Mesenteric fat pad (tissue), 1 donor: ENCODE measurements around the gene RPUSD1. TPM values are rescaled to one million over a fixed set of nuclear protein-coding genes. Genes with fewer than 3 reads are reported as not detected.
"Not testable (repeated sequence)": the region's sequence is repeated elsewhere in the genome, so short reads cannot be mapped to it uniquely, and the experiment has no call there.

ENCODE experiments used
- DNase-seq: peaks from one replicate; pipeline ENCODE4 v3.0.0-alpha.2; 2020; ENCODE audit warnings: low spot score
- total RNA-seq: library from RNA; stranded (reverse); fragmentation: NEBNext Ultra II Directional; extraction: Animal tissue kit (Norgen Biotek cat#: 25700); gene quantifications from one replicate; pipeline ENCODE4 v1.2.1, GENCODE V29; 2021
- donor health status: DM: yes; HTN: yes; CAD: no.

The RPUSD1 gene
- total RNA-seq, 1 donor from 2014 or later = 16.8 TPM

DNA sequence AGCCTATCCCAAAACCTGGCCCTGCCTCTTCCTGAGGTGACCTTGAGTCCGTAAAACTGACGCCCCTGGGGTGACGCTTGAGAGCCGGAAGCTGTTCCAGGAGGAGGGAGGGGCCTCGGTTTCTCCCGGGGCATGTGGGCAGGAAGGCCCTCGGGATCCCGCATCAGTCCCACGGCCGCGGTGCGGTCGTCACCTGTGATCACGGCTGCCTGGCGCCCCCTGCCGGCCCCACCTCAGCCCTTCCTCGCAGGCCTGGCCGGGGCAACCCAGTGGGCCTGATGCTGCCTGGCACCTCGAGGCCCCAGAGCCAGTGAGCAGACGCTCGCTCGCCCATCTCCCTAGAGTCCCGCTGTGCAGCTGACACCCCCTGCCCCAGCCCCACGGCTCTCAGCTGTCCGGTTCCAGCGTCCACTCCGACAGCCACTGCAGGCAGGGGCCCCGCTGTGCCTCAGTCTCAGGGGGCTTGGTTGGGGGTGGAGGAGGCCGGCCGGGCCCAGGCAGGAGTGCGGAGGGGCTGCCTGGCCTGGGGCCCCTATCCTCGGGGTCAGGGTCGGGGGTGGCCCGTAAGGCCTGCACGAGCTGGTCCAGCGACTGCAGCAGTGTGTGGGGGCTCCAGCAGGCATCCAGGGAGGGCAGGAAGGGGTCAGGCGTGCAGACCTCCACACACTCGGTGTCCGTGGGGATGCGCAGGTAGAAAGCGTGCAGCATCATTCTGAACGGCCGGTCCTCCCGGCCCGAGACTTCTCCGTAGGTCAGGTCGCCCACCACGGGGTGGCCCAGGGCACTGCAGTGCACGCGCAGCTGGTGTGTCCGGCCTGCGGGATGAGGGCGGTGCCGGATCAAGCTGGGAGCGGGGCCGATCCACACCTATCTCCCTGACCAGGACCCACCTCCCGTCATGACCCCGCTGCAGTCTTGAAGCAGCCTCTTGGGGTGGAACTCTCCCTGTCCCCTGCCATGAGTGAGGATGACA is 2.3 kb downstream of the RPUSD1 start:
- no peak for DNase-seq

DNA sequence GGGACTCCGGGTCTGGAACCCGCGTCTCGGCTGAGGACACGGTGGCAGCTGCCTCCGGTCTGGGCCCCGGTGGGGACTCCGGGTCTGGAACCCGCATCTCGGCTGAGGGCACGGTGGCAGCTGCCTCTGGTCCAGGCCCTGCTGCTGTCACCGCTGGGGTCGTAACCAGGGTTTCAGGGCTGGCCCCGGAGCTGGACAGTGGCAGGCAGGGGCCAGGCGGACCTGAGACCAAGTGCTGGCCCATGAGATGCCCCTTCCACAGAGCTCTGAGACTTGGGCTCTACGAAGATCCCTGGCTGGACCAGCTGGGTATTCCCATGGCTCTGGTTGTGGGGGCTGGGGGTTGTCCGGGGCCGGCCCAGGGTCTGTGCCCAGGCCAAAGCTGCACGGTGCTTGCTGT is 3.8 kb downstream of the RPUSD1 start:
- no peak for DNase-seq

DNA sequence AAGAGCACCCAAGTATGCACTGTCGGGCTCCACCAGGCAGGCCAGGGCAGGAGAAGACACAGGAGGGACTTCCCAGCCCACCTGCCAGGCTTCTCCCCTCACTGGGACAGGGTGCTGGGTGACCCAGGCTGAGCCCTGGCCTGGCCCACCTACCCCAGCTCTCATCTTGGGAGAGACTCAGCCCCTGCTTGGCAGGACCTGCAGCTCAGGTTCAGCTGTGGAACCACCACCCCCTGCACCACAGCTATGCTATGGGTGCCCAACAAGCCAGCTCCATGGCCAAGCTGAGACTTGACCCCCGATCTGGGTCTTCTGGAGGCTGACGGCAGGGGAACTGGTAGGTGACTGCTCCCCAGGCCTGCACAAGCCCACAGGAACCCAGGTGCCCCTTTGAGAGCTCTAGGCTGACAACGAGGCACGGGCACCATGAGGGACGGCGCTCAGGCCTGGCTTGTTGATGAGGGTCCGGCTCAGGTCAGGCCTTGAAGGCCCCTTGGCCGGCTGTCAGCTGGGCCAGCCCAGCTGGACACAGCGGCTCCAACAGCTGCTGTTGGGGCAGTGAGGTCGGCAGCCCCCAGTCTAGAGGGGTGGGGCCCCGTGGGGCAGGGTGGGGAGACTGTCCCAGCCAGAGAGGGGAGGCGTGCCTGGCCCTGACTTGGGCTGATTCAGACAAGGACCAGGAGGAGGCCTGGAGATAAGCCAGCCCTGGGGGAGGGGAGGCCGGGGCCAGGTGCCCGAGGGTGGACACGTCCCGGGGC is 4.6 kb downstream of the RPUSD1 start:
- no peak for DNase-seq

DNA sequence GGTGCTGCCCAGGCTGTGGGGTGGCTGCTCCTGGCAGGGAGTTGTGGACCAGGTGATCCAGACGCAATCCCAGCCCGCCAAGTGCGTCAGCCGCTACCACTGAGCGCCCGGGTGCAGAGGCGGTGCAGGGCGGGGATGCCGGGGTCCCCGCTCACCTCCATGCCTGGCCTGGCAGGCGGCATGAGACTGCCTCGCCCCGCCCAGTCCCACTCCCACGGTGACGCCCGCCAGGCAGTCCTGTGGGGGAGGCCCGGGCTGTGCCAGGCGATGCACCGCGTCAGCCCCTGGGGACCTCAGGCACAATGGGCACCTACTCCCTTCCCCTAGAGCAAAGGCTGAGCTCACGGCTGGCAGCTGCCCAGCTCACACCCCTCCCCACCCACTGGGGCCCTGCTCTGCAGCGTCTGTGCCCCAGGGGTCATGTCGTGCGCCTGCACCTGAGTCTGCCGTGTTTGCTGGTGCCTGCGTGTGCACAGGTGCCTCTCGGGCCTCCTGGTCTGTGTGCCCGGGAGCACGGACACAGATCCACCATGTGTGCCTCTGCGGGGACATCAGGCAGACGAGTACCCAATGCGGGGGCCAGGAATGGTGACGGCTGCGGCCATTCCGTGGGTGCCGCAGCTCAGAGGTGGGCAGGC is 5.3 kb downstream of the RPUSD1 start:
- DNase-seq = no peak

DNA sequence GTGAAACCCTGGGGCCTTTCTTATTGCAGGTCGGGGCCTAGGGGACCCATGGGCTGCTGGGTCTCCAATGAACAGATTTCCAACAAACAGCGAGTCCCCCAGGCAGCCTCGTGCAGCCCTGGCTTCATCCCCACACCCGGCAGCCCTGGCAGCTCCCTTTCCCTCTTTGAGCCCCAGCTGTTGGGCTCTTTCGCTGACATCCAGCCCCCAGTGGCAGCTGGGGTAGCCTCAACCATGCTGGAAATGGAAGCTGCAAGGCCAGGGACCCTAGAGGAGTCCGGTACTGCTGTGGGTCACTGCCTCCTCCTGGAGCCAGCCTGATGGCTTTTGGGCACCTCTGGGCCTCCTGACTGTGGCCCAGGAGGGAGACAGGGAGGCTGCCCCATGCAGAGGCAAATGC is 5.9 kb downstream of the RPUSD1 start:
- no peak for DNase-seq

DNA sequence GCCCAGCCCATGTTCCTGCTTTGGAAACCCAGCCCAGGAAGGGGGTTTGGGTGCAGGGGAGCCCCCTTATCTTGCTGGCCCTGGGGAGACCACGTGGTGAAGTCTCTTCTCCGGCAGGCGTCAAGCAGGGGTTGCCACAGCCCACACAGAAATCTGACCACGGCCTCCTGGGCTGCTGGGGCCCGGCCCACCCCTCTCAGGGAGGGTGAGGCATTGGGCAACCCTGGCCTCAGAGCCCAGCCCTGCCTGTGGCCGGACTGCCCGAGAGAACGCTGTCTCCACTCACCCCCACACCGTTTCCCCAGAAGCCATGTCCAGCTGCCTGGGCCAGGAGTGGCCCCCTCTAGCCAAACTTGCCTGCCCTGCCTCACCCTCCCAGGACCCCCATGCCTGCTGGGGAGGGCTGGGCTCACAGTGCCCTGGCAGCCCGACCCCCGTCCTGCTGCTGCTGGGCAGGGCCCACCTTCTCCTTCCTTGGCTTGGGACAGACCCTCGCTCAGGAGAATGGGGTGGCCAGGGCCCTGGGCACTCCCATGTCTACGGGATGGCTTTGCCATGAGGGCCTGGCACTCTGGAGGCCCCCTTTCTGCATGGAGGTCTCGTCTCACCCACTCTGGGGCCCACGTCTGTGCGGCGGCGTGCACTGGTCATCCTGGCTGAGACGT is 6.7 kb downstream of the RPUSD1 start:
- DNase-seq = no peak

DNA sequence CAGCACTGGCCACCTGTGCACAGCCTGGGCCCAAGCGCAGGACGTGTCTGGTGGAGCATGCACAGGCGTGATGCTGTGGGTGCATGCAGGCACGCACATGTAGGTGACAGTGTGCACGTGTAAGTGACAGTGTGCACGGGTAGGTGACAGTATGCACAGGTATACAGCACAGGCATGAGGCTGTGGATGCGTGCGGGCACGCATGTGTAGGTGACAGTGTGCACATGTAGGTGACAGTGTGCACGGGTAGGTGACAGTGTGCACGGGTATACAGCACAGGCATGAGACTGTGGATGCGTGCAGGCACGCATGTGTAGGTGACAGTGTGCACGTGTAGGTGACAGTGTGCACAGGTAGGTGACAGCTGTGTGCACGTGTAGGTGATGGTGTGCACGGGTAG is 7.9 kb downstream of the RPUSD1 start:
- no peak for DNase-seq

DNA sequence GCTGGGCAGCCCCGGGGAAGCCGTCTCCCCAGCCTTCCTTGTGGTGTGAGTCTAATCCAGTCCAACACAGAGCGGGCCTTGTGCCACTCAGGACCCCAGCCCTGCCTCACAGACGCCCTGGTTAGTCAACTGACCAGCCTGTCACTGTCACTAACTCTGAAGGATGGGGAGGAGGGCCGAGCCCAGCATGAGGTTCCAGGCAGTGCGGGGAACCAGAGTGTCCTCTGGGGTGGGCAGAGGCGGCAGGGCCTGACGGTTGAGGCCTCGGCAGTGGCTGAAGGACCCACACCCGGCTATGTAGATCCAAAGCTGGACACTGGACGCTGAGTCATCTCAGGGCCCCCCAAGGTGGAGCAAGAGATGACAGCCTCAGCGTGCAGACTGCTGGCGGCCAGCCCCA is 8.6 kb downstream of the RPUSD1 start:
- no peak for DNase-seq

DNA sequence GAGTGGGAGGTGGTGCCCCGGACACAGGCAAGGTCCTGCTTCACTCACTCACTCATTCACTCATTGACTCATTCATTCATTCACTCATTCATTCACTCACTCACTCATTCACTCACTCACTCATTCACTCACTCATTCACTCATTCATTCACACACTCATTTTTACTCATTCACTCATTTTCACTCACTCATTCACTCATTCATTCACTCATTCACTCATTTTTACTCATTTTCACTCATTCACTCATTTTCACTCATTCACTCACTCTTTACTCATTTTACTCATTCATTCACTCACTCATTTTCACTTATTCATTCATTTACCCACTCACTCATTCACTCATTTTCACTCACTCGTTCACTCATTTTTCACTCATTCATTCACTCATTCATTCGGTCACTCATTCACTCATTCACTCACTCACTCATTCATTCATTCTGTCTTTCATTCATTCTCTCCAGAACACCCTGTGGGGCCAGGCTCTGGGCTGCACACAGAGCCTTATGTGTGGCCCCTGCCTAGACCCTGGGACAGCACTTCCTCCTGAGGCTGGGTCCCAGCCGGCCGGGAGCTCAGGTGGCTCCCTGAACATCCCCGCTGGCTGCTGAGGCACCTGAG is 9.2 kb downstream of the RPUSD1 start:
- DNase-seq = no peak

DNA sequence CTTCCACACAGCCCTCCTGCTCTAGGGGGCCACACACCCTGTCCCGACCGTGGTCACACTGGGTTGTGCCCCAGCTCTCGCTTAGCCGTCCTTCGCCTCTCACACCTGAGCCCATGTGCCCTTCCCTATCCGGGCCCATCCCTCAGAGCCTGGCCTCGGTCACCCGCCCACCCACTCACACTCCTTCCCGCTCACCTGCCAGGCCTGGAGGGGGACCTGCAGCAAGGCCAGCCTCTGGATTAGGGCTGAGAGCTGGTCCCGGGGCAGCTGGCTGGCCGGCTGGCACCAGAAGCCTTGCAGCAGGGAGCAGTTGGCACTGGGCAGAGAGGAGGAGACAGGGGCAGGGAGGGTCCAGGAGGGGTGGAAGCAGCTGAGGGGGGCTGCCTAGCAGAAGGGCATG is 9.7 kb downstream of the RPUSD1 start:
- DNase-seq = no peak

DNA sequence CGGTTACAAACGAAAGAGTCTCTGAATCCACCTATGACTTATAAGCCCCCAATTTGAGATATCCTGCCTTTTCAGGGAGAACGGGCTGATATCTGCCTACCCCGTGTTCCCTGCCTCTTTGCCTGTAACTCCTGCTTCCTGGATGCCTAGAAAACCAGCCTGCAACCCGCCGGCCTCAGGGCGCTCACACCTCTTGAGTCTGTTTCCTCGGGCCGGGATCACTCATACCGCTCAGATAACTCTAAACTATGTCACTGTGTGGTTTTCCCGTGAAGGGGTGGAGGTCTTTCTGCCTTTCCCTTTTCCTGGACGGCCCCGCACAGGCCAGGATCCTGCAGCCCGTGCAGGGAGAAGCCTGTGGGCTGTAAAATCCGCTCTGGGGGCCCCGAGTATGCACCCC is 10.4 kb downstream of the RPUSD1 start:
- DNase-seq = no peak

DNA sequence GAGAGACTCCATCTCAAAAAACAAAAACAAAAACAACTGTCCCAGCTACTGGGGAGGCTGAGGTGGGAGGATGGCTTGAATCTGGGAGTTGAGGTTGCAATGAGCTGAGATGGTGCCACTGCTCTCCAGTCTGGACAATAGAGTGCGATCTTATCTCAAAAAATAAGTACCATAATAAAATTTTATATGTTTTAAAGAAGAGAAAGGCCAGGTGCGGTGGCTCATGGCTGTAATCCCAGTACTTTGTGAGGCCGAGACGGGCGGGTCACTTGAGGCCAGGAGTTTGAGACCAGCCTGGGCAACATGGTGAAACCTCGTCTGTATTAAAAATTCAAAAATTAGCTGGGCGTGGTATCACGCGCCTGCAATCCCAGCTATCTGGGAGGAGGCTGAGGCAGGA is 11.4 kb downstream of the RPUSD1 start:
- DNase-seq = no peak

DNA sequence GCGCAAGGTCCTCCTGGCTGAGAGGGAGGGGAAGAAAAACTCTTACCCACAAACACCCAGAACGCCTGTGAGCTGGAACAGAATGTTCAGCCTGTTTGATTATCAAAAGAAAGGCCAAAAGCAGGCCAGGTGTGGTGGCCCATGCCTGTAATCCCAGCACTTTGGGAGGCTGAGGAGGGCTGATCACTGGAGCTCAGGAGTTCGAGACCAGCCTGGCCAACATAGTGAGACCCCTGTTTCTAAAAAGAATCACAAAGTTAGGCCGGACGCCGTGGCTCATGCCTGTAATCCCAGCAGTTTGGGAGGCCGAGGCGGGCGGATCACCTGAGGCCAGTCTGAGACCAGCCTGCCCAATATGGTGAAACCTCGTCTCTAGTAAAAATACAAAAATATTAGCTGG is 11.9 kb downstream of the RPUSD1 start:
- not testable (repeated sequence) for DNase-seq

DNA sequence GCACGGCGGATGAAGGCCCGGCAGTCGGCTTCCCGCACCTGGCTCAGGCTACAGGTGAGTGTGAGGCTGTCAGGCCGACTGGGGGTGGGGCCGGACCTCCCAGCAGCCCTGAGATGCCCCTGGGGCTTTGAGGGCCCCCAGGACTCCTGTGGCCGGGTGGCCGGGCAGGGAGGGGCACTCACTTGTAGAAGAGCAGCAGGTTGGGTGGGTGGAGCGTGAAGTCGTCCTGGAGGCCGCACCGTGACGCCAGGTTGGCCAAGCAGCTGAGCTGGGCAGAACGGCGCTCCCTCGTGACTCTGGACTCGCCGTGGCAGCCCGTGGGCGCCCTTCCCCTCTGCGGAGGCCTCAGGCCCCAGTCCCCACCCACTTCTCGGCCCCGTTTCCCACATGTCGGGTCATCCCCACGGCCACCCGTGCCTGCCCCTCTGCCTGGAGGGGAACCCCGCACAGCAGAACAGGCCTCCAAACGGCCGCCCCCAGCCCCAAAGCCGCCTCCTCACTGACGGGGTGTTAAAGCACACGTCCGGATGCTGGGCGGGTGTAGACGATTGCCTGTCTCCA is 12.9 kb downstream of the RPUSD1 start:
- no peak for DNase-seq

DNA sequence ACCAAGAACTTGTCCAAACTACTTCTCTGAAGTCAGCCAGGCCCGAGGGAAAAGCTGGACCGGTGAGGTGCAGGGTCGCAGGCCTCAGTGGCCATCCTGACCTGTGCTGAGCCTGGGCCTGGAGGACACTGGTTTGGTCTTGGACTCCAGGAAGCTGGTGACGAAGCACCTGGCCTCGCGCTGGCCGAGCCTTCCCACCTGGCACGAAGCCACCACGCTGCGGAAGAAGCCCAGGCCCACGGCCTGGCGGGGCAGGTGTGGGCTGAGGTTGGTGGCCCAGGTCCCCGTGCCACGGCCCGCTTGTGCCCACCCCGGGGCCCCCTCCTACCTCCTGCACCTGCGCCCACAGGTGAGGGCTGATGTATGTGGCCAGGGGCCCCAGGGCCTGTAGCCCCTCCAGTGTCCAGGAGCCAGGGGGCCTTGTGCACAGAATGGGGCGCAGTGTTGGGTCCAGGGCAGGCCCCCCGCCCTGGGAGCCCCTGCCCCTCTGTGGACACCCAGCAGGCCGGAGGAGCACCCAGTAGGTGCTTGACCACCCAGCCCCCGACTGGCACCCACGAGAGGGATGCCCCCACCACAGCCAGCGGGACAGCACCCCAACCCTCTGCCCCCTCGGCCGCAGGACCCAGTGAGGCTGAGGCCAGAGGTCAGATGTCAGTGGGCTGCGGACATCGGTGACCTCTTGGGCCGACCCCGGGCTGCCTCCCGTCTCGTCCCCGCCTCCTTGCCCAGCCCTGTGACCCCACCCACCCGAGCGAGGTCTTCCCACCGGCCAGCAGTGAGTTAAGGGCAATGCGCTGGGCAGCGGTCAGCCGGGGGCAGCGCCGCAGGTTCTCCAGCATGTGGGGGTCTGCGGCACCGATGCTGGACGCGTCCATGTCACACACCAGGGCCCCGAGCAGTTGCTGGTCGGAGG is 13.8 kb downstream of the RPUSD1 start:
- no peak for DNase-seq

DNA sequence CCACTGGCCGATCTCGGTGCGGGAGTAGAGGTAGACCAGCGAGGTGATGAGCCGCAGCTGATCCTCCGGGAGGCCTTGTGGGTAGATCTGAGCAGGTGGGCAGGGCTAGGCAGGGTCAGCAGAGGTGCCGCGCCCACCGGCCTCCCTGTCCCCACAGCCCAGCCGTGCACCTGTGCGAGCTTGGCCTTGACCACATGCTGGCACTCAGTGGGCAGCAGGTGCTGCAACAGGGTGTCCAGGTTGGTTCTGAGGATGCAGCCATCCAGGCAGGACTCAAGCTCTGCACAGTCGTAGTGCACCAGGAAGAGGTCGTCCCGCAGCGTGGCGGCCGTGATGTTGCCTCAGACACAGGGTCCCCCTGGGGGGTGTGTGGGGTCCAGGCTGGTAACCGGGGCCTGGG is 15.2 kb downstream of the RPUSD1 start:
- DNase-seq = no peak

DNA sequence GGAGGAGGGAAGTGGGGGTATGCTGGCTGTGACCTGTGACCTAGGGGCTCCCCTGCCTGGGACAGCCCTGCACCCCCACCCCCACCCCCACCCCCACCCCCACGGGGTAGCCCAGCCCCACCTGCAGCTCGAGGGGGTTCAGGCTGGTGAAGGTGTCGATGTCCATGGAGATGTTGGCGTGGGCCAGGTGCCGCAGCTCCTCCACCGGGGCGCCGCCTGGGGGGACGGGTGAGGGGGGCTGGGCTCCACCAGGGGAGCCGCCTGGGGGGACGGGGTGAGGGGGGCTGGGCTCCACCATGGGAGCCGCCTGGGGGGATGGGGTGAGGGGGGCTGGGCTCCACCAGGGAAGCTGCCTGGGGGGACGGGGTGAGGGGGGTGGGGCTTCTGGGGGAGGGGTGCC is 17.8 kb downstream of the RPUSD1 start:
- DNase-seq = no peak

DNA sequence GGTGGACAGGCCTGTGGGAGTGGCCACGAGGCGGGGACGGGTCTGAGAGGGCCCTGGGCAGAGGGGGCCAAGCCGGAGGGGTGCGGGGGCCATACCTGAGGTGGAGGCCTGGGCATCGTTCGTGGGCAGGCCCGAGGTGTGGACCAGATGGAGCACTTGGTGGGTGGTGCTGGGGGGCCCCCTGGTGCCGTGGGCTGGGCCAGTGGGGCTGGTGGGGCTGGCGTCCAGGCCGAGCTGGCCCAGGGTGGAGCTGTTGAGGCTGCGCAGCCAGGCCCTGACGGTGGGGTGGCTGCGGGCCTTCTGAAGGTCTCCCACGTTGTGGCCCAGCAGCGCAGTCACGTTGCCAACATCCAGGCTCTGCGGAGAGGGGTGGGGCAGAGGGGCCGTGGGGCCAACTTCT is 18.2 kb downstream of the RPUSD1 start:
- DNase-seq = no peak

DNA sequence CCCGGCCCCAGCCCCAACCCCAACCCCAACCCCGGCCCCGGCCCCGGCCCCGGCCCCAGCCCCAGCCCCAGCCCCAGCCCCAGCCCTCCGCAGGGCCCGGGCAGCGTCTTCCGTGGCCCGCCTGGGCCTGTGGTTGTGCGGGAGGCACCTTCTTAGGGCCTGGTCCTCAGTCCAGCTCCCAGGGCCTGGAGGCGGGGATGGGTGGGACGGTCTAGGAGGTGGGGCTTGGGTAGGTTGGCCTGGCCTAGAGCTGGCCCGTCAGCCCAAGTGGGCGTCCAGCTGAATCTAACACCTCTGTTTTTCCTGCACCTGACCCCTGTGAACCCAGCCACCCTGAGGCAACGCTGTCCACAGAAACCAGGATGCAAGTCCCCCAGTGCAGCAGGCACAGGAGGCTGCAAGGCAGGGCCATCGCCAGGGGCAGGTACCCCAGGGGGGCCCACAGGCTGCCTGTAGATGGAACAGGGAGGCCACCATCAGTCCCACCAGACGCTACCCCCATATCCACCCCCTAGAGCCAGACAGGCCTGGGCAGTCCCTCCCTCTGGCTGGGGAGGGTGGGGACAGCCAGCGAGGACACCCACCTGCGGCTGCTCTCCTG is 18.9 kb downstream of the RPUSD1 start:
- no peak for DNase-seq
